Measurements from ENCODE around the gene IFT122.
"Not testable (repeated sequence)": the region's sequence is repeated elsewhere in the genome, so short reads cannot be mapped to it uniquely, and the experiment has no call there.

IFT122 gene

GRCh38 chr3:129404610-129405009, 35.4 kb upstream of the IFT122 start:
- peaks cover 11% of the 10 kb centered on the region for H3K4me1 Mint-ChIP-seq
- H3K36me3 Mint-ChIP-seq (ENCODE audit: low read depth) = no peaks in the 10 kb centered on the region
- no peak overlapping the region for H3K27ac Mint-ChIP-seq
- H3K27me3 Mint-ChIP-seq (ENCODE audit: low read depth) = peaks cover 3% of the 10 kb centered on the region
- TF ChIP-seq CTCF (IDR thresholded peaks at IDR 0.05; ENCODE audit: unreplicated experiment in 3 of 3) = no peak
- H3K9me3 Mint-ChIP-seq = no peaks in the 10 kb centered on the region
- H3K4me3 Mint-ChIP-seq = no peak overlapping the region

- Mint-ChIP-seq H3K9me3 (no peaks in the 10 kb centered on the region), H3K4me1 (peaks cover 44% of the 10 kb centered on the region)
- TF ChIP-seq CTCF (IDR thresholded peaks at IDR 0.05; ENCODE audit: unreplicated experiment in 3 of 3) = no peak
These were observed 30.5 kb upstream of the IFT122 start for GRCh38 chr3:129409541-129409940.

GRCh38 chr3:129410971-129411370, 29.1 kb upstream of the IFT122 start:
- no peak for TF ChIP-seq CTCF (IDR thresholded peaks at IDR 0.05; ENCODE audit: unreplicated experiment in 3 of 3)
- no peak overlapping the region for H3K4me3 Mint-ChIP-seq
- no peaks in the 10 kb centered on the region for H3K36me3 Mint-ChIP-seq (ENCODE audit: low read depth)
- H3K4me1 Mint-ChIP-seq = peaks cover 44% of the 10 kb centered on the region
- H3K27me3 Mint-ChIP-seq (ENCODE audit: low read depth) = peaks cover 3% of the 10 kb centered on the region
- H3K9me3 Mint-ChIP-seq = no peaks in the 10 kb centered on the region
- peak overlapping the region in 2 of 3 experiments; percentile 71 to 72 for H3K27ac Mint-ChIP-seq

More at GRCh38 chr3:129409541-129409940, 30.5 kb upstream of the IFT122 start:
- H3K4me3 Mint-ChIP-seq = no peak overlapping the region
- H3K36me3 Mint-ChIP-seq (ENCODE audit: low read depth) = no peaks in the 10 kb centered on the region
- H3K27ac Mint-ChIP-seq = peak overlapping the region in 2 of 3 experiments; percentile 77 to 79
- H3K27me3 Mint-ChIP-seq (ENCODE audit: low read depth) = peaks cover 3% of the 10 kb centered on the region

GRCh38 chr3:129412542-129413198, 27.4 kb upstream of the IFT122 start:
- H3K9me3 Mint-ChIP-seq = no peaks in the 10 kb centered on the region
- H3K4me1 Mint-ChIP-seq = peaks cover 45% of the 10 kb centered on the region
- no peak for TF ChIP-seq CTCF (IDR thresholded peaks at IDR 0.05; ENCODE audit: unreplicated experiment in 3 of 3)
- peak overlapping the region; percentile 87 to 98 (median 96) for H3K27ac Mint-ChIP-seq
- peaks cover 3% of the 10 kb centered on the region for H3K27me3 Mint-ChIP-seq (ENCODE audit: low read depth)
- H3K36me3 Mint-ChIP-seq (ENCODE audit: low read depth) = no peaks in the 10 kb centered on the region
- H3K4me3 Mint-ChIP-seq = peak overlapping the region in 2 of 3 experiments; percentile 17 to 39

GRCh38 chr3:129413238-129413637, 26.8 kb upstream of the IFT122 start:
- not testable (repeated sequence) for H3K27me3 Mint-ChIP-seq (ENCODE audit: low read depth)

GRCh38 chr3:129413687-129414506, 26.1 kb upstream of the IFT122 start:
- no peak for TF ChIP-seq CTCF (IDR thresholded peaks at IDR 0.05; ENCODE audit: unreplicated experiment in 3 of 3)
- peak overlapping the region; percentile 87 to 98 (median 96) for H3K27ac Mint-ChIP-seq

More at GRCh38 chr3:129413238-129413637, 26.8 kb upstream of the IFT122 start:
- peak overlapping the region in 2 of 3 experiments; percentile 17 to 39 for H3K4me3 Mint-ChIP-seq
- peaks cover 51% of the 10 kb centered on the region for H3K4me1 Mint-ChIP-seq
- H3K36me3 Mint-ChIP-seq (ENCODE audit: low read depth); H3K9me3 Mint-ChIP-seq: not testable (repeated sequence)
- H3K27ac Mint-ChIP-seq = peak overlapping the region; percentile 87 to 98 (median 96)

More at GRCh38 chr3:129413687-129414506, 26.1 kb upstream of the IFT122 start:
- H3K4me1 Mint-ChIP-seq = peaks cover 50% of the 10 kb centered on the region
- no peaks in the 10 kb centered on the region for H3K36me3 Mint-ChIP-seq (ENCODE audit: low read depth)
- H3K9me3 Mint-ChIP-seq = no peaks in the 10 kb centered on the region
- H3K4me3 Mint-ChIP-seq = peak overlapping the region in 1 of 3 experiments; percentile 4
- peaks cover 3% of the 10 kb centered on the region for H3K27me3 Mint-ChIP-seq (ENCODE audit: low read depth)

Data from nephron (organoid).